Measurements from ENCODE around the gene CABS1.

DNA sequence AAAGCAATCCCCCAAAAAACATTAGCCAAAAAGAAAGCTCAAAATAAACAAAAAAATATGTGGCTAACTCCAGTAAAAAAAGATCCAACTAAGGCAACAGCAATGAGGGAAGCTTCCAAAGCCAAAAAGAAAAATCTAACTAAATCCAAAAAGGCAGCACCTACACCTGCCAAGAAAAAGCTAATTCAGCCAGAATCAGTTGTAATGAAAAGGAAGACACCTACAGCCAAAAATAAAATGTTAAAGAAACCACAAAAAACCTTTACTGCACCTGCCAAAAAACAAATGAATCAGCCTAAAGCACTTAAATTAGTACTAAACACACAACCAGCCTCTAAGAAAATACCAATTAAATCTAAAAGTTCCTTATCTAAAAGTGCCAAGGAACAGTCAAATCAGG is 37.2 kb upstream of the CABS1 start:
- TF ChIP-seq CTCF (IDR thresholded peaks at IDR 0.05) (no peak), POLR2A (IDR thresholded peaks at IDR 0.05) (no peak)

All from tibial nerve (tissue), 3 donors.